ENCODE results near the gene SUGCT. TPM values are rescaled to one million over a fixed set of nuclear protein-coding genes. Genes with fewer than 3 reads are reported as not detected.
A peak's percentile ranks its signal among the peaks of the same experiment; 100 is the strongest.

Gene SUGCT
- total and polyA plus RNA-seq, 2 of the 13 experiments (the other 11 are each of a cell fraction or from before 2014, with no cell fraction given) = 10.1 to 22.2 TPM

GRCh38 chr7:40597517-40597916 is 462.7 kb downstream of the SUGCT start (continued):
- 0 out of 2 replicates have a peak, but pooled peaks have one; percentile 30 for TF ChIP-seq HOXA3 (CRISPR knock-in tag; IDR thresholded peaks at IDR 0.05)
- TF ChIP-seq ZMAT5 (CRISPR knock-in tag; IDR thresholded peaks at IDR 0.05; ENCODE audit: borderline replicate concordance, low read depth) = no peak
- TF ChIP-seq ZBTB14 (CRISPR knock-in tag; IDR thresholded peaks at IDR 0.05) = no peak
- TF ChIP-seq HOMEZ (CRISPR knock-in tag; IDR thresholded peaks at IDR 0.05; ENCODE audit: low read depth) = peak; percentile 52; the same call in 1 of the 2 replicates
- TF ChIP-seq ZBTB34 (CRISPR knock-in tag; IDR thresholded peaks at IDR 0.05) = 0 out of 2 replicates have a peak, but pooled peaks have one; percentile 61
- TF ChIP-seq THAP11 (CRISPR knock-in tag; IDR thresholded peaks at IDR 0.05) = 0 out of 2 replicates have a peak, but pooled peaks have one; percentile 29
- TF ChIP-seq EP300 (IDR thresholded peaks at IDR 0.05; ENCODE audit: low read depth in 2 of 2, low read length in 2 of 2) = peak in 1 of 2 experiments; percentile 82; a peak in 2 of 4 replicates
- TF ChIP-seq EP300 (CRISPR knock-in tag; IDR thresholded peaks at IDR 0.05; ENCODE audit: borderline replicate concordance) = no peak
- peak; percentile 57; the same call in 1 of the 2 replicates for TF ChIP-seq SSRP1 (CRISPR knock-in tag; IDR thresholded peaks at IDR 0.05)
- TF ChIP-seq HIC2 (CRISPR knock-in tag; IDR thresholded peaks at IDR 0.05; ENCODE audit: low read depth) = no peak
- TF ChIP-seq NCOA2 (CRISPR knock-in tag; IDR thresholded peaks at IDR 0.05) = peak; percentile 70; the same call in 1 of the 2 replicates
- TF ChIP-seq GFI1 (CRISPR knock-in tag; IDR thresholded peaks at IDR 0.05; ENCODE audit: borderline replicate concordance) = peak; percentile 96
- TF ChIP-seq SOX6 (IDR thresholded peaks at IDR 0.05) = no peak
- peak; percentile 80 for TF ChIP-seq SOX6 (CRISPR knock-in tag; IDR thresholded peaks at IDR 0.05)
- TF ChIP-seq ASH2L (IDR thresholded peaks at IDR 0.05; ENCODE audit: insufficient read length, low read depth, low read length) = peak; percentile 38
- peak; percentile 88 for TF ChIP-seq AHDC1 (CRISPR knock-in tag; IDR thresholded peaks at IDR 0.05; ENCODE audit: borderline replicate concordance)
- no peak for TF ChIP-seq ETV6 (CRISPR knock-in tag; conservative IDR thresholded peaks at IDR 0.05)
- TF ChIP-seq MEIS2 (CRISPR knock-in tag; IDR thresholded peaks at IDR 0.05) = no peak
